Panc1 (cell line): ENCODE data around the gene PORCN. TPM values are rescaled to one million over a fixed set of nuclear protein-coding genes. Genes with fewer than 3 reads are reported as not detected.

Experiments used
- ATAC-seq: fragments of 200-7000 bp; cut with Tn5 transposase; 2 replicates; pipeline ENCODE4 v1.9.1; 2020; ENCODE audit warnings: mild to moderate bottlenecking, moderate library complexity
- BruUV-seq: library from RNA; stranded (reverse); fragments of 400-500 nt; replicated peaks from 2 replicates; lab custom pipeline; 2021; lab: Mats Ljungman, UMichigan
- CTCF ChIA-PET: fragments of 300-600 bp; sonication (Branson Sonifier 250); formaldehyde crosslinking; loops from one replicate; lab custom pipeline; 2022; ENCODE audit warnings: antibody characterized with exemption; lab: Charles Lee
- POLR2A ChIA-PET: fragments of 300-600 bp; sonication (Branson Sonifier 250); formaldehyde crosslinking; loops from one replicate; lab custom pipeline; 2022; ENCODE audit warnings: antibody characterized with exemption; lab: Charles Lee
- DNase-seq: peaks from one replicate; pipeline ENCODE4 v3.0.0-alpha.2; 2010; ENCODE audit warnings: low read depth, low spot score
- H3K27ac ChIP-seq: 2 replicates; pipeline ENCODE4 v1.5.1; 2011; ENCODE audit warnings: mild to moderate bottlenecking, low read length, inconsistent platforms
- H3K27me3 ChIP-seq: fragments of 200-500 bp; sonication (Bioruptor generic); 2 replicates; pipeline ENCODE4 v1.6.0; 2014; ENCODE audit warnings: low read length, inconsistent platforms; ENCODE audit not compliant: control insufficient read depth, insufficient read depth
- H3K36me3 ChIP-seq: fragments of 200-500 bp; sonication (Bioruptor generic); 2 replicates; pipeline ENCODE4 v1.5.1; 2014; ENCODE audit warnings: inconsistent platforms, mild to moderate bottlenecking, low read length, moderate library complexity; ENCODE audit not compliant: control insufficient read depth, insufficient read depth
- H3K4me1 ChIP-seq: 2 replicates; pipeline ENCODE4 v1.5.1; 2011; ENCODE audit warnings: inconsistent platforms, mild to moderate bottlenecking, low read length, moderate library complexity; ENCODE audit not compliant: control insufficient read depth, insufficient read depth
- H3K4me3 ChIP-seq, 2 experiments: 2 replicates each; pipeline ENCODE4 v1.5.1; 2011 to 2012; ENCODE audit warnings: low read depth in 2 of 2, low read length in 2 of 2, mild to moderate bottlenecking in 2 of 2, inconsistent platforms in 1 of 2, moderate library complexity in 1 of 2
- H3K9me3 ChIP-seq: fragments of 200-500 bp; sonication (Bioruptor generic); 2 replicates; pipeline ENCODE4 v1.5.1; 2014; ENCODE audit warnings: low read depth, mild to moderate bottlenecking, inconsistent platforms, low read length, moderate library complexity; ENCODE audit not compliant: control insufficient read depth, insufficient read depth
- POLR2AphosphoS5 ChIP-seq: IDR thresholded peaks from 2 replicates; pipeline ENCODE4 v1.6.1; 2012; ENCODE audit warnings: mild to moderate bottlenecking, low read depth, low read length, moderate library complexity
- SIN3A ChIP-seq: IDR thresholded peaks from 2 replicates; pipeline ENCODE4 v1.6.1; 2012; ENCODE audit warnings: low read depth, mild to moderate bottlenecking, low read length, moderate library complexity, borderline replicate concordance; ENCODE audit not compliant: insufficient read depth
- TCF7L2 ChIP-seq: IDR thresholded peaks from 2 replicates; pipeline ENCODE4 v1.6.1; 2011; ENCODE audit warnings: mild to moderate bottlenecking, low read depth, low read length, inconsistent platforms
- in situ Hi-C: cut with HindIII; loops from 2 replicates; pipeline ENCODE4 v1.10.0; 2016; ENCODE audit warnings: low sequenced_read_pairs, low pct_unique_long_range_greater_than_20kb
- intact Hi-C: fragments of 100-400 bp; cut with micrococcal nuclease; formaldehyde crosslinking; loops from one replicate; pipeline ENCODE4 v1.10.0; 2022; ENCODE audit not compliant: unreplicated experiment
- total RNA-seq: library from RNA; stranded (reverse); gene quantifications from one replicate; pipeline ENCODE4 v1.2.1, GENCODE V29; 2021; ENCODE audit not compliant: unreplicated experiment
- TF ChIP-seq, protein P1 (sequence below): fragments of 450-650 bp; IDR thresholded peaks from 2 replicates; pipeline ENCODE4 v1.5.1; 2017; ENCODE audit warnings: mild to moderate bottlenecking
- TF ChIP-seq, protein P2 (sequence below), 2 experiments: IDR thresholded peaks; 2 replicates each; pipeline ENCODE4 v1.6.1; 2011 to 2012; ENCODE audit warnings: low read depth in 2 of 2, control low read depth in 1 of 2, low read length in 1 of 2, mild to moderate bottlenecking in 1 of 2, moderate library complexity in 1 of 2; ENCODE audit not compliant: insufficient read depth in 1 of 2

PORCN gene
- total RNA-seq, 1 experiment from 2014 or later = 8.6 TPM

DNA sequence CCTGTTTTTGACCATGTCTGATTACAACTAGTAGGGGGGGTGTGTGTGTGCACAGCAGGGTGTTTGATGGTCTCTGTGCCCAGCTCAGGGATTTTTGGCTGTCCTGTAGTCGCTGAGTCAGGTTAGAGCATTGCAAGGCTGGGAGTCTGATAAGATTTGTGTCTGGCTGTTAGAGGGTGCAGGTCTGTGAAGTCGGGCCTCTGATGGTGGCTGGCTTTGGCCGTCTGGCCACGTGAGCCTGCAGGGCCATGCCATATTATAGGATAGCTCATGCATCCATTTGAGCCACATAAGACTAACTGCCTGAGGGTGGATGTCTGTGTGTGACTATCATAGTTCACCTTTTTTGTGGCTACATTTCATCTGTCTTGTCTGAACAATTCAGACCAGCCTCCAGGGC is 4.9 kb downstream of the PORCN start:
- ChIA-PET POLR2A (no interaction called here), CTCF (no interaction called here)
- intact Hi-C loops = no loop called here
- no peak for ATAC-seq
- DNase-seq = no peak
- no peak for TF ChIP-seq SIN3A
- no peak for TF ChIP-seq POLR2AphosphoS5
- TF ChIP-seq, protein P1, sequence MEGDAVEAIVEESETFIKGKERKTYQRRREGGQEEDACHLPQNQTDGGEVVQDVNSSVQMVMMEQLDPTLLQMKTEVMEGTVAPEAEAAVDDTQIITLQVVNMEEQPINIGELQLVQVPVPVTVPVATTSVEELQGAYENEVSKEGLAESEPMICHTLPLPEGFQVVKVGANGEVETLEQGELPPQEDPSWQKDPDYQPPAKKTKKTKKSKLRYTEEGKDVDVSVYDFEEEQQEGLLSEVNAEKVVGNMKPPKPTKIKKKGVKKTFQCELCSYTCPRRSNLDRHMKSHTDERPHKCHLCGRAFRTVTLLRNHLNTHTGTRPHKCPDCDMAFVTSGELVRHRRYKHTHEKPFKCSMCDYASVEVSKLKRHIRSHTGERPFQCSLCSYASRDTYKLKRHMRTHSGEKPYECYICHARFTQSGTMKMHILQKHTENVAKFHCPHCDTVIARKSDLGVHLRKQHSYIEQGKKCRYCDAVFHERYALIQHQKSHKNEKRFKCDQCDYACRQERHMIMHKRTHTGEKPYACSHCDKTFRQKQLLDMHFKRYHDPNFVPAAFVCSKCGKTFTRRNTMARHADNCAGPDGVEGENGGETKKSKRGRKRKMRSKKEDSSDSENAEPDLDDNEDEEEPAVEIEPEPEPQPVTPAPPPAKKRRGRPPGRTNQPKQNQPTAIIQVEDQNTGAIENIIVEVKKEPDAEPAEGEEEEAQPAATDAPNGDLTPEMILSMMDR = no peak
- no peak for TF ChIP-seq TCF7L2
- TF ChIP-seq, protein P2, sequence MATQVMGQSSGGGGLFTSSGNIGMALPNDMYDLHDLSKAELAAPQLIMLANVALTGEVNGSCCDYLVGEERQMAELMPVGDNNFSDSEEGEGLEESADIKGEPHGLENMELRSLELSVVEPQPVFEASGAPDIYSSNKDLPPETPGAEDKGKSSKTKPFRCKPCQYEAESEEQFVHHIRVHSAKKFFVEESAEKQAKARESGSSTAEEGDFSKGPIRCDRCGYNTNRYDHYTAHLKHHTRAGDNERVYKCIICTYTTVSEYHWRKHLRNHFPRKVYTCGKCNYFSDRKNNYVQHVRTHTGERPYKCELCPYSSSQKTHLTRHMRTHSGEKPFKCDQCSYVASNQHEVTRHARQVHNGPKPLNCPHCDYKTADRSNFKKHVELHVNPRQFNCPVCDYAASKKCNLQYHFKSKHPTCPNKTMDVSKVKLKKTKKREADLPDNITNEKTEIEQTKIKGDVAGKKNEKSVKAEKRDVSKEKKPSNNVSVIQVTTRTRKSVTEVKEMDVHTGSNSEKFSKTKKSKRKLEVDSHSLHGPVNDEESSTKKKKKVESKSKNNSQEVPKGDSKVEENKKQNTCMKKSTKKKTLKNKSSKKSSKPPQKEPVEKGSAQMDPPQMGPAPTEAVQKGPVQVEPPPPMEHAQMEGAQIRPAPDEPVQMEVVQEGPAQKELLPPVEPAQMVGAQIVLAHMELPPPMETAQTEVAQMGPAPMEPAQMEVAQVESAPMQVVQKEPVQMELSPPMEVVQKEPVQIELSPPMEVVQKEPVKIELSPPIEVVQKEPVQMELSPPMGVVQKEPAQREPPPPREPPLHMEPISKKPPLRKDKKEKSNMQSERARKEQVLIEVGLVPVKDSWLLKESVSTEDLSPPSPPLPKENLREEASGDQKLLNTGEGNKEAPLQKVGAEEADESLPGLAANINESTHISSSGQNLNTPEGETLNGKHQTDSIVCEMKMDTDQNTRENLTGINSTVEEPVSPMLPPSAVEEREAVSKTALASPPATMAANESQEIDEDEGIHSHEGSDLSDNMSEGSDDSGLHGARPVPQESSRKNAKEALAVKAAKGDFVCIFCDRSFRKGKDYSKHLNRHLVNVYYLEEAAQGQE (IDR thresholded peaks at IDR 0.05; ENCODE audit: insufficient read depth in 1 of 2, low read depth in 2 of 2, low read length in 1 of 2) = no peak
- BruUV-seq = no TSS peak
- no peak overlapping the region for H3K27ac ChIP-seq
- H3K4me1 ChIP-seq = no peaks in the 10 kb centered on the region
- no peak overlapping the region for H3K4me3 ChIP-seq
- no peaks in the 10 kb centered on the region for H3K36me3 ChIP-seq
- in situ Hi-C loops = no loop called here
- no peaks in the 10 kb centered on the region for H3K27me3 ChIP-seq
- H3K9me3 ChIP-seq = no peaks in the 10 kb centered on the region

DNA sequence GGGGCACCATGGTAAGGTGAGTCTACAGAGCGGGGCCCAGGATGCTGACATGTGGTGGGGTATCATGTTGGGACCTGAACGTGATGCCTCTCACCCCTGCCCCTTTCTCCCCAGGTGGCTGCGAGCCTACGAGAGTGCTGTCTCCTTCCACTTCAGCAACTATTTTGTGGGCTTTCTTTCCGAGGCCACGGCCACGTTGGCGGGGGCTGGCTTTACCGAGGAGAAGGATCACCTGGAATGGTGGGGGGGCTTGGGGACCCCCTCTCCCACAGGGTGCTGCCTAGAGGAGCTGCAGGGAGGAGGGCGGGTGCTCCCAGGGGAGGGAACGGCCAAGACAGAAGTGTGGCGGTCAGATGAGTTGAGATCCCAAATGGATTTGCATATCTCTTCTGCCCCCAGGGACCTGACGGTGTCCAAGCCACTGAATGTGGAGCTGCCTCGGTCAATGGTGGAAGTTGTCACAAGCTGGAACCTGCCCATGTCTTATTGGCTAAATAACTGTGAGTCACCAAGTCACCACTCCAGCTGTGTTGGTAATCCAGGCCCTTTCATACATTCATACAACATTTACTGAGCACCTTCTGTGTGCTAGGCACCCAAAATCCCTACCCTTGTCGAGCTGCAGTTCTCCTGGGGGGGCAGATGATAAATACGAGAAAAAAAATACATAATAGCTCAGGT is 5.5 kb downstream of the PORCN start:
- no peak overlapping the region for H3K4me3 ChIP-seq
- POLR2A ChIA-PET = interaction anchor here (0.5 kb wide), 1 partner anchor 946 kb away, joined by 3 read pairs; no protein-coding TSS in a partner anchor
- intact Hi-C loops = no loop called here
- no peaks in the 10 kb centered on the region for H3K36me3 ChIP-seq
- in situ Hi-C loops = no loop called here
- no peaks in the 10 kb centered on the region for H3K9me3 ChIP-seq
- CTCF ChIA-PET = no interaction called here
- TF ChIP-seq, protein P2 (IDR thresholded peaks at IDR 0.05; ENCODE audit: insufficient read depth in 1 of 2, low read depth in 2 of 2, low read length in 1 of 2) = no peak
- TF ChIP-seq SIN3A = no peak
- TF ChIP-seq TCF7L2 = no peak
- TF ChIP-seq, protein P1 = no peak
- no peak for TF ChIP-seq POLR2AphosphoS5
- ATAC-seq (no peak), DNase-seq (no peak)
- H3K27me3 ChIP-seq = no peaks in the 10 kb centered on the region
- H3K4me1 ChIP-seq = no peaks in the 10 kb centered on the region
- no TSS peak for BruUV-seq
- H3K27ac ChIP-seq = no peak overlapping the region
